HepG2 (cell line): ENCODE measurements around the gene MCAM. TPM values are rescaled to one million over a fixed set of nuclear protein-coding genes. Genes with fewer than 3 reads are reported as not detected.

Source experiments
- ARID3A ChIP-seq: IDR thresholded peaks from 2 replicates; pipeline ENCODE4 v1.6.1; 2012; ENCODE audit warnings: low read depth, low read length, improper control_type of control experiment
- CBFB ChIP-seq: sonication (generic); formaldehyde crosslinking; IDR thresholded peaks from 2 replicates; pipeline ENCODE4 v1.4.0; 2020; ENCODE audit warnings: missing genetic modification reagents
- CHD2 ChIP-seq: IDR thresholded peaks from 2 replicates; pipeline ENCODE4 v1.6.1; 2011; ENCODE audit warnings: low read depth, low read length, improper control_type of control experiment
- CTCF ChIP-seq: sonication (generic); formaldehyde crosslinking; IDR thresholded peaks from 2 replicates; pipeline ENCODE4 v1.5.0; 2020; ENCODE audit warnings: mild to moderate bottlenecking, missing genetic modification reagents, moderate library complexity
- FOSL2 ChIP-seq: sonication (generic); formaldehyde crosslinking; IDR thresholded peaks from 2 replicates; pipeline ENCODE4 v1.4.0; 2020; ENCODE audit warnings: missing genetic modification reagents
- KLF9 ChIP-seq: IDR thresholded peaks from 2 replicates; pipeline ENCODE4 v1.6.1; 2016; ENCODE audit warnings: low read depth
- MBNL3 ChIP-seq: fragments of 250-450 bp; sonication (Bioruptor Pico); conservative IDR thresholded peaks from 2 replicates; pipeline ENCODE4 v1.8.0; 2022; ENCODE audit warnings: mild to moderate bottlenecking, inconsistent platforms
- MLLT10 ChIP-seq: sonication (generic); formaldehyde crosslinking; IDR thresholded peaks from 2 replicates; pipeline ENCODE4 v1.4.0; 2020; ENCODE audit warnings: missing genetic modification reagents
- NFRKB ChIP-seq: fragments of 450-650 bp; IDR thresholded peaks from 2 replicates; pipeline ENCODE4 v1.6.1; 2017
- NR2F1 ChIP-seq, 2 experiments: fragments of 450-650 bp in 1 of 2; formaldehyde crosslinking in 1 of 2; IDR thresholded peaks; 2 replicates each; pipeline versions ENCODE4 v1.5.0 to v1.6.1; 2016 to 2020; ENCODE audit warnings: mild to moderate bottlenecking in 1 of 2, missing compliant biosample characterization in 1 of 2, missing genetic modification reagents in 1 of 2, moderate library complexity in 1 of 2
- REL ChIP-seq: sonication (generic); formaldehyde crosslinking; conservative IDR thresholded peaks from 2 replicates; pipeline ENCODE4 v1.8.0; 2022; ENCODE audit warnings: mild to moderate bottlenecking, missing genetic modification reagents, moderate library complexity
- RFX1 ChIP-seq: fragments of 450-650 bp; IDR thresholded peaks from 2 replicates; pipeline ENCODE4 v1.6.1; 2017
- RFXAP ChIP-seq: sonication (generic); formaldehyde crosslinking; IDR thresholded peaks from 2 replicates; pipeline ENCODE4 v1.4.0; 2020; ENCODE audit warnings: missing genetic modification reagents, borderline replicate concordance
- SMARCE1 ChIP-seq: fragments of 450-650 bp; IDR thresholded peaks from 2 replicates; pipeline ENCODE4 v1.6.1; 2017; ENCODE audit warnings: borderline replicate concordance
- ZFP91 ChIP-seq: sonication (generic); formaldehyde crosslinking; IDR thresholded peaks from 2 replicates; pipeline ENCODE4 v1.9.0; 2022; ENCODE audit warnings: missing genetic modification reagents, mild to moderate bottlenecking, borderline replicate concordance
- ZFX ChIP-seq: sonication (generic); formaldehyde crosslinking; IDR thresholded peaks from 2 replicates; pipeline ENCODE4 v1.4.0; 2020; ENCODE audit warnings: mild to moderate bottlenecking, low read depth, missing genetic modification reagents, moderate library complexity
- ZMYM3 ChIP-seq: sonication (generic); formaldehyde crosslinking; IDR thresholded peaks from 2 replicates; pipeline ENCODE4 v1.5.1; 2020; ENCODE audit warnings: mild to moderate bottlenecking, missing genetic modification reagents
- ZNF281 ChIP-seq: sonication (generic); formaldehyde crosslinking; IDR thresholded peaks from 2 replicates; pipeline ENCODE4 v1.4.0; 2020; ENCODE audit warnings: missing genetic modification reagents, borderline replicate concordance
- ZNF337 ChIP-seq: sonication (generic); formaldehyde crosslinking; IDR thresholded peaks from 2 replicates; pipeline ENCODE4 v1.5.1; 2020; ENCODE audit warnings: missing genetic modification reagents, low read depth, mild to moderate bottlenecking, borderline replicate concordance
- ZNF34 ChIP-seq: sonication (generic); formaldehyde crosslinking; IDR thresholded peaks from 2 replicates; pipeline ENCODE4 v1.4.0; 2020; ENCODE audit warnings: mild to moderate bottlenecking, missing genetic modification reagents, borderline replicate concordance
- ZNF550 ChIP-seq: sonication (generic); formaldehyde crosslinking; IDR thresholded peaks from 2 replicates; pipeline ENCODE4 v1.4.0; 2020; ENCODE audit warnings: mild to moderate bottlenecking, missing genetic modification reagents, borderline replicate concordance
- ZNF576 ChIP-seq: sonication (generic); formaldehyde crosslinking; IDR thresholded peaks from 2 replicates; pipeline ENCODE4 v1.4.0; 2020; ENCODE audit warnings: mild to moderate bottlenecking, missing genetic modification reagents
- ZNF737 ChIP-seq: sonication (generic); formaldehyde crosslinking; IDR thresholded peaks from 2 replicates; pipeline ENCODE4 v1.5.0; 2020; ENCODE audit warnings: missing genetic modification reagents, mild to moderate bottlenecking, borderline replicate concordance
- polyA plus RNA-seq, 8 experiments: library from polyadenylated mRNA; depleted of rRNA in 3 of 8; stranded (reverse) in 7 of 8; unstranded in 1 of 8; fragments of >200 nt; fragmentation: Illumina TruSeq in 4 of 8; extraction: Trizol in 4 of 8; gene quantifications; 2 replicates each; pipeline versions ENCODE4 v1.2.1 to v1.2.3, GENCODE V29; 2011 to 2016; ENCODE audit warnings: low read depth in 4 of 8, missing spikeins in 1 of 8, mixed read lengths in 1 of 8; ENCODE audit not compliant: insufficient read depth in 1 of 8
- total RNA-seq, 5 experiments: library from RNA; depleted of rRNA; stranded (reverse); fragments of >200 nt; fragmentation: Illumina TruSeq; extraction: Trizol; gene quantifications; 2 replicates each; pipeline ENCODE4 v1.2.3, GENCODE V29; 2016; ENCODE audit warnings: low read depth in 1 of 5

The MCAM gene
- total and polyA plus RNA-seq, 2 of the 13 experiments (the other 11 are each of a cell fraction or from before 2014, with no cell fraction given): 12.1 to 15.2 TPM

- TF ChIP-seq ZNF550 (CRISPR knock-in tag) (no peak), ZNF737 (CRISPR knock-in tag) (no peak), KLF9 (CRISPR knock-in tag) (no peak), ZMYM3 (CRISPR knock-in tag) (peak; percentile 81; the same call in 1 of the 2 replicates), MBNL3 (CRISPR knock-in tag) (no peak), ZFP91 (CRISPR knock-in tag) (no peak), MLLT10 (CRISPR knock-in tag) (no peak), CTCF (CRISPR knock-in tag) (peak; percentile 78), ZNF281 (no peak), RFXAP (CRISPR knock-in tag) (no peak), RFX1 (no peak), ZNF337 (CRISPR knock-in tag) (no peak), CHD2 (no peak), SMARCE1 (no peak), ZFX (CRISPR knock-in tag) (no peak), NFRKB (no peak), ZNF34 (CRISPR knock-in tag) (no peak), CBFB (CRISPR knock-in tag) (0 out of 2 replicates have a peak, but pooled peaks have one; percentile 22), FOSL2 (no peak), ARID3A (0 out of 2 replicates have a peak, but pooled peaks have one; percentile 10), NR2F1 (CRISPR knock-in tag; IDR thresholded peaks at IDR 0.05) (no peak), ZNF576 (CRISPR knock-in tag) (no peak), REL (CRISPR knock-in tag) (no peak)
These were observed 6.7 kb upstream of the MCAM start (continued) for GRCh38 chr11:119323532-119324033.
